HCT116 (cell line): ENCODE data around the gene OGA.

Source experiments
- CTCF ChIP-seq, 3 experiments: fragments of 200-600 bp in 1 of 3; sonication (generic) in 1 of 3; IDR thresholded peaks in 2 of 3; conservative IDR thresholded peaks in 1 of 3; 2 replicates each; pipeline ENCODE4 v1.5.1; 2012 to 2017; ENCODE audit warnings: low read depth in 2 of 3, low read length in 2 of 3, antibody characterized with exemption in 1 of 3, borderline replicate concordance in 1 of 3, control low read depth in 1 of 3, mild to moderate bottlenecking in 1 of 3, mixed read lengths in 1 of 3, mixed run types in 1 of 3, moderate library complexity in 1 of 3; ENCODE audit not compliant: insufficient read depth in 1 of 3
- EZH2 ChIP-seq: fragments of 200-600 bp; sonication (generic); IDR thresholded peaks from 2 replicates; pipeline ENCODE4 v1.6.1; 2017; ENCODE audit warnings: antibody characterized with exemption, mixed run types
- EZH2phosphoT487 ChIP-seq: fragments of 200-600 bp; IDR thresholded peaks from 2 replicates; pipeline ENCODE4 v1.6.1; 2018; ENCODE audit warnings: antibody characterized with exemption, borderline replicate concordance
- JUND ChIP-seq: IDR thresholded peaks from 2 replicates; pipeline ENCODE4 v1.6.1; 2012
- MAX ChIP-seq: IDR thresholded peaks from 2 replicates; pipeline ENCODE4 v1.6.1; 2012
- POLR2A ChIP-seq: IDR thresholded peaks from 2 replicates; pipeline ENCODE4 v1.7.0; 2011; ENCODE audit warnings: borderline replicate concordance; ENCODE audit not compliant: insufficient read depth, insufficient read length; ENCODE audit errors: extremely low read depth
- SIN3A ChIP-seq: IDR thresholded peaks from 2 replicates; pipeline ENCODE4 v1.6.1; 2012; ENCODE audit warnings: low read depth
- SRF ChIP-seq: IDR thresholded peaks from 2 replicates; pipeline ENCODE4 v1.6.1; 2012; ENCODE audit warnings: low read depth

- TF ChIP-seq CTCF (IDR thresholded peaks at IDR 0.05 in 2 of 3, conservative IDR thresholded peaks at IDR 0.05 in 1 of 3; ENCODE audit: borderline replicate concordance in 1 of 3, insufficient read depth in 1 of 3, low read depth in 2 of 3, low read length in 2 of 3) (no peak), POLR2A (no peak), EZH2phosphoT487 (no peak), SRF (no peak), SIN3A (no peak), MAX (no peak), JUND (no peak), EZH2 (no peak)
Observed at GRCh38 chr10:101774589-101775272, 43.5 kb downstream of the OGA start.
